Measurements from ENCODE around the gene HOXC9.

- TF ChIP-seq CTCF (IDR thresholded peaks at IDR 0.05) (no peak), POLR2A (IDR thresholded peaks at IDR 0.05) (no peak)
Measured at GRCh38 chr12:53971129-53971528, 28.8 kb upstream of the HOXC9 start.
